ENCODE results near the gene ZNF512B.
"Not testable (repeated sequence)": the region's sequence is repeated elsewhere in the genome, so short reads cannot be mapped to it uniquely, and the experiment has no call there.

The ZNF512B gene

GRCh38 chr20:63978319-63979228 lies 8.8 kb upstream of the ZNF512B start:
- peak; percentile 74 for DNase-seq (ENCODE audit: low read depth, low spot score)

GRCh38 chr20:63977739-63978276 lies 8.1 kb upstream of the ZNF512B start:
- no peak for DNase-seq (ENCODE audit: low read depth, low spot score)

- DNase-seq (ENCODE audit: low read depth, low spot score): no peak
These were observed 7.4 kb upstream of the ZNF512B start for GRCh38 chr20:63976980-63977738.

GRCh38 chr20:63976511-63976910 lies 6.8 kb upstream of the ZNF512B start:
- not testable (repeated sequence) for DNase-seq (ENCODE audit: low read depth, low spot score)

- DNase-seq (ENCODE audit: low read depth, low spot score): no peak
These were observed 4.9 kb upstream of the ZNF512B start for GRCh38 chr20:63974402-63975200.

- peak; percentile 93 for DNase-seq (ENCODE audit: low read depth, low spot score)
These were observed 4.1 kb upstream of the ZNF512B start for GRCh38 chr20:63973636-63974401.

GRCh38 chr20:63973160-63973479 lies 3.4 kb upstream of the ZNF512B start:
- no peak for DNase-seq (ENCODE audit: low read depth, low spot score)

- DNase-seq (ENCODE audit: low read depth, low spot score): no peak
These were observed 2.8 kb upstream of the ZNF512B start for GRCh38 chr20:63972312-63973159.

GRCh38 chr20:63971960-63972311 lies 2.2 kb upstream of the ZNF512B start:
- not testable (repeated sequence) for DNase-seq (ENCODE audit: low read depth, low spot score)

- DNase-seq (ENCODE audit: low read depth, low spot score): no peak
These were observed 1.1 kb upstream of the ZNF512B start for GRCh38 chr20:63970714-63971431.

- no peak for DNase-seq (ENCODE audit: low read depth, low spot score)
These were observed 586 bp downstream of the ZNF512B start for GRCh38 chr20:63968928-63969760.

GRCh38 chr20:63968136-63968927 lies 1.4 kb downstream of the ZNF512B start:
- DNase-seq (ENCODE audit: low read depth, low spot score): no peak

- no peak for DNase-seq (ENCODE audit: low read depth, low spot score)
These were observed 2.2 kb downstream of the ZNF512B start for GRCh38 chr20:63967330-63968135.

- DNase-seq (ENCODE audit: low read depth, low spot score): no peak
These were observed 2.8 kb downstream of the ZNF512B start for GRCh38 chr20:63966944-63967322.

- DNase-seq (ENCODE audit: low read depth, low spot score): no peak
These were observed 3.4 kb downstream of the ZNF512B start for GRCh38 chr20:63966172-63966943.

GRCh38 chr20:63964412-63964811 lies 5.3 kb downstream of the ZNF512B start:
- no peak for DNase-seq (ENCODE audit: low read depth, low spot score)
